GM12875 (cell line): ENCODE measurements around the gene KDM1A.

ENCODE experiments used
- H3K4me3 ChIP-seq: one replicate; pipeline ENCODE4 v1.5.1; 2011; ENCODE audit warnings: low read depth, low read length, control low read depth
- TF ChIP-seq, protein P1 (sequence below): IDR thresholded peaks from 2 replicates; pipeline ENCODE4 v1.5.1; 2011; ENCODE audit warnings: low read depth, mild to moderate bottlenecking, control low read depth, inconsistent platforms, low read length, moderate library complexity, borderline replicate concordance; ENCODE audit not compliant: insufficient read depth

The KDM1A gene

DNA sequence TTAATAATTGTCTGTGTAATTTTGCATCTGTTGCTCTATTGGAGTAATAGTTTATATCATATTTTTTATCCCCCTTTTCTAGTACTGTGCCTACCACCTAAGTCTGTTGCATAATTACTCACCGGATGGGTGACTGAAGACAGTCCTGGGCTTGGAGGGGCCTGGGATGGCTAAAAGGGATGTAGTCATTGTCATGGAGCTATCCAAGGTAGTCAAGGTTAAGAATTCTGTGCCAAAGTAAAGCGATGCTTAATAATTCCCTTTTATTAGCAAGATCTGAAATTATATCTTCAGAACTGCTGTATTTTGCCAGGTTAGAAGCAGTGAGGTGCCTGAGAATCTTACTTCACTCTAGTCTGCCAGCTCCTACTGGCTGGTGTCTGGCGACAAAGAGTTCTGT is 61.6 kb downstream of the KDM1A start:
- TF ChIP-seq, protein P1, sequence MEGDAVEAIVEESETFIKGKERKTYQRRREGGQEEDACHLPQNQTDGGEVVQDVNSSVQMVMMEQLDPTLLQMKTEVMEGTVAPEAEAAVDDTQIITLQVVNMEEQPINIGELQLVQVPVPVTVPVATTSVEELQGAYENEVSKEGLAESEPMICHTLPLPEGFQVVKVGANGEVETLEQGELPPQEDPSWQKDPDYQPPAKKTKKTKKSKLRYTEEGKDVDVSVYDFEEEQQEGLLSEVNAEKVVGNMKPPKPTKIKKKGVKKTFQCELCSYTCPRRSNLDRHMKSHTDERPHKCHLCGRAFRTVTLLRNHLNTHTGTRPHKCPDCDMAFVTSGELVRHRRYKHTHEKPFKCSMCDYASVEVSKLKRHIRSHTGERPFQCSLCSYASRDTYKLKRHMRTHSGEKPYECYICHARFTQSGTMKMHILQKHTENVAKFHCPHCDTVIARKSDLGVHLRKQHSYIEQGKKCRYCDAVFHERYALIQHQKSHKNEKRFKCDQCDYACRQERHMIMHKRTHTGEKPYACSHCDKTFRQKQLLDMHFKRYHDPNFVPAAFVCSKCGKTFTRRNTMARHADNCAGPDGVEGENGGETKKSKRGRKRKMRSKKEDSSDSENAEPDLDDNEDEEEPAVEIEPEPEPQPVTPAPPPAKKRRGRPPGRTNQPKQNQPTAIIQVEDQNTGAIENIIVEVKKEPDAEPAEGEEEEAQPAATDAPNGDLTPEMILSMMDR, result no peak

DNA sequence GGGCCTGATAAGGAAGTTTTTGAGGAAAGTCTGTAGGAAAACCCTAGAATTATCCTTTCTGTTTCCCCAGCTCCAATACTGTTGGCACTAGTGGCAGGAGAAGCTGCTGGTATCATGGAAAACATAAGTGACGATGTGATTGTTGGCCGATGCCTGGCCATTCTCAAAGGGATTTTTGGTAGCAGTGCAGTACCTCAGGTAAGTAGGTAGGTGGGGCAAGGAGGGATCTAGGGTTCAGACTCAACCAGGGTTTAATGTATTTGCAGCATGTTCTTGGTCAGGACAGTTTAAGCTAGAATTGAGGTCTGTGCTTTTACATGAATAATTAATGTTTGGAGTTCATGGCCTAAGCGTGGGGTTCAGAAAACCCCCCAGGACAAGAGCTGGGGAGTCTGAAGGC is 62.1 kb downstream of the KDM1A start:
- no peak overlapping the region for H3K4me3 ChIP-seq
- TF ChIP-seq, protein P1, result peak; percentile 23; the same call in 1 of the 2 replicates

More for the DNA sequence above, 61.6 kb downstream of the KDM1A start:
- no peak overlapping the region for H3K4me3 ChIP-seq

DNA sequence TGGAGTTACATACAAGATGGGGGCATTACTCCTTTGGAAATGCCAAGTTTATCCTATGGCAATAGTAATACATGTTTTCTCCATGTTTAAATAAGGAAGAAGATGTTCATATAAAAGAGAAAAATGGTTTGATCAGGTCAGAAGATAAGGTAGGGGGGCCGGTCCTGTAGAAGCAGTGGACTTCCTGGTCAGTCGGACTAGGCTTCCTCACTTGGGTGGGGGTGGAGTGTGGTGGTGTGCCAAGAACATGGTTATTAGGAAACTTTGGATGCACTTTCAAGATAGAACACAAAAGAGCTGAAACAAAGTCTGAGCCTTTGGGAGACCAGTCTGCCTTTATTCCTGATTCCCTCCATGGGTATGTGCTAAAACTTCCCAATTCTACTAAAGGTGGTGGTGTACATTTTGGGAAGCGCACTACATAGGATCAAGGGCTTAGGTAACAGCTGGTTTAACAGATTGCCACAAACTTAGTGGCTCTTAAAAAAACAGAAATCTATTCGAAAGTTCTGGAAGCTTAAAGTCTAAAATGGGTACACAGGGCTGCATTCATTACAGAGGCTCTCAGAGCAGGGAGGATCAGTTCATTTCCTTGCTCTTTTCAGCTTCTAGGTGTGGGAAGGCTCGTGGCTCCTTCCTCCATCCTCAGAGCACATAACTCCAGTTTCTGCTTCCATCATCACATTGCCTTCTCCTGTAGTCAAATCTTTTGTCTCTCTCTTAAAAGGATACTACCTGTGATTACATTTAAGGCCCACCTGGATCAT is 64.6 kb downstream of the KDM1A start:
- TF ChIP-seq, protein P1, result no peak
- no peak overlapping the region for H3K4me3 ChIP-seq

DNA sequence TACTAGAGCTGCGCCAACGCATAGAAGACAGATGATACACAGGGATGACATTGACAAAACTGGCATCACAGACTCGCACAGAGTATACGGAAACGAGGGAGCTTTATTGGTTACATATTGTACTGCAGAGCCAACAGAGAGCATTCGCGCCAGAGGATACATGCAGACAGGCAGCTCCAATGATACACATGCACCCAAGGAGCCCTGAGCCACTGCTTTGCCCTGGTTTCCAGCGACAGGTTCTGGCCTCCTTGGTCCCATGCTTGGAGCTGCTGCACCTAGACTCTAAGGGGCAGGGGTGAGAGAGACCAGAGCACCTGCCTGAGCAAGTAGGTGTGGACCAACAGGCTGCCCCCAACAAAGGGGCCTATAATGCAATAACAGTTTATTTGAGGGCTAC is 65.6 kb downstream of the KDM1A start:
- H3K4me3 ChIP-seq, result no peak overlapping the region
- TF ChIP-seq, protein P1, result no peak

DNA sequence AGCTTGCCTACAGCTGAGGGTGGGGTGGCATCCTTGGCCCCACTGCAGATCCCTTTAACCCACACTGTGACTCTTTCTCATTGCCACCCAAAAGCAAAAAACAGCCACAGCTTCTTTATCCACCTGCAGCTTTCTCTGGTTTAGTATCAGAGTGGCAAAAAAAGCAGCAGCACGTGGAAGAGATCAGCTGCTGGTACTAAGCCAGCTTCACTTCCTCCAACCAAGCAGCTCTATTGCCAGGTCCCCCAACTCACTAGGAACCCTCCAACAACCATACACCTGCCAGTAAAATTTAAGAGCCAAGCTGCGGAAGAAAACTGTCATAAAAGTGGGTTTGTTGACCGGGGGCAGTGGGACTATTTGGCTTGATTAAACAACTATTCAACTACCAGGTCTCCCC is 66.4 kb downstream of the KDM1A start:
- no peak overlapping the region for H3K4me3 ChIP-seq
- TF ChIP-seq, protein P1, result no peak

DNA sequence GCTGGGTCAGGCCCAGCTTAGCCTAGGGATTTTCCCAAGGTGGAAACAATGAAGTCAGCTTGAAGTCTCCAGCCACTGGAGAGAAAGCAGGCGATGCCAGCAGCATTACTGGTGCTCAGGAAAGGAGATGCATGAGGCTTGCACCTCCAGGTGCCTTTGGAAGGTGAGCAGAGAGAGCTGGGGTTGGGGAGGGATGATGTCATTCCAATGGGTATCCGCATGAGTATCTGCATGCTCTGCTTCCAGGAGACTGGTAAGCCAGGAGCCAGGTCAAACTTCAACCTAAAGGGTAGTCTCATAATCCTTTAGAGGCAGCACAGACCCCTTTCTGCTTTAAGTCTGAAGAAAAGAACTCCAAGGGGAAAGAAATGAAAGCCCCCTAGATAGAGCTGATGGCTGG is 68.8 kb downstream of the KDM1A start:
- TF ChIP-seq, protein P1, result no peak
- no peak overlapping the region for H3K4me3 ChIP-seq

DNA sequence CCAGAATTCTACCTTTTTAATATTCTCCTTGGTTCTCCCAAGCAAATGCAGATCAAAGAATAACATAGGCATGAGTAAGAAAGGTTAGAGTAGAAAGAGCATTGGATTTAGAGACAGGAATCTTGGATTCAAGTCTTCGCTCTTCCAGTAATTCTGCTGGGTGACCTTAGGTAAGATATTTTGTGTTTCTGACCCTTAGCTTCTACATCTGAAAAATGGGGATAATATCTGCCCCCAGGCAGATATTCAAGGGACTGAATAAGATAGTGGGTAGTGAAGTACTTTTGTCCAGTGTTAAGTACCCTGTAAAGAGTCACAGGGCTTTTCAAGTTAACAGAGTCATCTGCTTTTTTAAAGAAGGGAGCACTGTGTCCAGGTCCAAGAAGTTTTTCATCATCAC is 70.8 kb downstream of the KDM1A start:
- TF ChIP-seq, protein P1, result no peak
- H3K4me3 ChIP-seq, result no peak overlapping the region
